LNCAP (cell line): ENCODE results near the gene VN1R4.
"Not testable (repeated sequence)": the region's sequence is repeated elsewhere in the genome, so short reads cannot be mapped to it uniquely, and the experiment has no call there.

Source experiments
- CTCF ChIP-seq: fragments of 450-650 bp; IDR thresholded peaks from 2 replicates; pipeline ENCODE4 v1.5.1; 2017; ENCODE audit warnings: mild to moderate bottlenecking

Gene VN1R4

GRCh38 chr19:53275480-53275879 lies 8.0 kb upstream of the VN1R4 start:
- TF ChIP-seq CTCF = no peak

GRCh38 chr19:53272044-53272443 lies 4.5 kb upstream of the VN1R4 start:
- no peak for TF ChIP-seq CTCF

GRCh38 chr19:53257715-53258342 lies 9.7 kb downstream of the VN1R4 start, which contains the start of gene VN1R2:
Gene VN1R2, plus strand, starts transcription at chr19:53258292. Its CDS starts 84 bp downstream, at chr19:53258376.
- not testable (repeated sequence) for TF ChIP-seq CTCF

- TF ChIP-seq CTCF = no peak
Observed at GRCh38 chr19:53254411-53255341, 12.8 kb downstream of the VN1R4 start, which contains the start of gene ZNF677. Gene ZNF677, minus strand, starts transcription at chr19:53254873. Its CDS starts 3,323 bp downstream, at chr19:53251550.

- TF ChIP-seq CTCF = no peak
Observed at GRCh38 chr19:53246498-53246897, 21.0 kb downstream of the VN1R4 start.

- TF ChIP-seq CTCF = no peak
Observed at GRCh38 chr19:53237114-53237777, 30.3 kb downstream of the VN1R4 start.

GRCh38 chr19:53224606-53225005 lies 42.9 kb downstream of the VN1R4 start:
- no peak for TF ChIP-seq CTCF
